HepG2 (cell line): ENCODE results near the gene EFNA3. TPM values are rescaled to one million over a fixed set of nuclear protein-coding genes. Genes with fewer than 3 reads are reported as not detected.

Experiments used
- HNRNPL ChIP-seq: fragments of 200-400 bp; formaldehyde crosslinking; IDR thresholded peaks from 2 replicates; pipeline ENCODE4 v1.6.1; 2017; ENCODE audit warnings: mild to moderate bottlenecking, low read depth, low read length
- KDM5B ChIP-seq: sonication (generic); formaldehyde crosslinking; IDR thresholded peaks from 2 replicates; pipeline ENCODE4 v1.4.0; 2020; ENCODE audit warnings: missing genetic modification reagents, mild to moderate bottlenecking, borderline replicate concordance
- NFATC3 ChIP-seq: sonication (generic); formaldehyde crosslinking; IDR thresholded peaks from 2 replicates; pipeline ENCODE4 v1.5.1; 2020; ENCODE audit warnings: mild to moderate bottlenecking, missing genetic modification reagents
- NONO ChIP-seq, 2 experiments: fragments of 450-650 bp in 1 of 2; sonication (generic) in 1 of 2; formaldehyde crosslinking in 1 of 2; IDR thresholded peaks in 1 of 2; conservative IDR thresholded peaks in 1 of 2; 2 replicates each; pipeline versions ENCODE4 v1.6.1 to v1.8.0; 2017 to 2022; ENCODE audit warnings: mild to moderate bottlenecking in 1 of 2, missing genetic modification reagents in 1 of 2, moderate library complexity in 1 of 2
- RFX3 ChIP-seq: IDR thresholded peaks from 2 replicates; pipeline ENCODE4 v1.6.1; 2016; ENCODE audit warnings: missing biosample characterization, missing genetic modification reagents
- SP140L ChIP-seq: sonication (generic); formaldehyde crosslinking; IDR thresholded peaks from 2 replicates; pipeline ENCODE4 v1.4.0; 2020; ENCODE audit warnings: missing genetic modification reagents, borderline replicate concordance
- ZFP1 ChIP-seq: IDR thresholded peaks from 2 replicates; pipeline ENCODE4 v1.6.1; 2016
- ZNF451 ChIP-seq: sonication (generic); formaldehyde crosslinking; IDR thresholded peaks from 2 replicates; pipeline ENCODE4 v1.5.0; 2020; ENCODE audit warnings: mild to moderate bottlenecking, missing genetic modification reagents
- ZNF468 ChIP-seq: sonication (generic); formaldehyde crosslinking; IDR thresholded peaks from 2 replicates; pipeline ENCODE4 v1.8.0; 2022; ENCODE audit warnings: mild to moderate bottlenecking, moderate library complexity, missing genetic modification reagents
- ZNF75D ChIP-seq: sonication (generic); formaldehyde crosslinking; IDR thresholded peaks from 2 replicates; pipeline ENCODE4 v1.8.1; 2023; ENCODE audit warnings: missing genetic modification reagents, mild to moderate bottlenecking, borderline replicate concordance
- polyA plus RNA-seq, 8 experiments: library from polyadenylated mRNA; depleted of rRNA in 3 of 8; stranded (reverse) in 7 of 8; unstranded in 1 of 8; fragments of >200 nt; fragmentation: Illumina TruSeq in 4 of 8; extraction: Trizol in 4 of 8; gene quantifications; 2 replicates each; pipeline versions ENCODE4 v1.2.1 to v1.2.3, GENCODE V29; 2011 to 2016; ENCODE audit warnings: low read depth in 4 of 8, missing spikeins in 1 of 8, mixed read lengths in 1 of 8; ENCODE audit not compliant: insufficient read depth in 1 of 8
- total RNA-seq, 5 experiments: library from RNA; depleted of rRNA; stranded (reverse); fragments of >200 nt; fragmentation: Illumina TruSeq; extraction: Trizol; gene quantifications; 2 replicates each; pipeline ENCODE4 v1.2.3, GENCODE V29; 2016; ENCODE audit warnings: low read depth in 1 of 5
- TF ChIP-seq, protein P1 (sequence below): sonication (generic); formaldehyde crosslinking; IDR thresholded peaks from 2 replicates; pipeline ENCODE4 v1.4.0; 2020; ENCODE audit warnings: missing genetic modification reagents
- TF ChIP-seq, protein P2 (sequence below), 2 experiments: fragments of 450-650 bp in 1 of 2; sonication (generic) in 1 of 2; formaldehyde crosslinking; IDR thresholded peaks; 2 replicates each; pipeline versions ENCODE4 v1.5.0 to v1.8.0; 2020 to 2022; ENCODE audit warnings: mild to moderate bottlenecking in 1 of 2, missing genetic modification reagents in 1 of 2
- TF ChIP-seq, protein P3 (sequence below): sonication (generic); formaldehyde crosslinking; IDR thresholded peaks from 2 replicates; pipeline ENCODE4 v1.9.0; 2021; ENCODE audit warnings: missing genetic modification reagents, mild to moderate bottlenecking, borderline replicate concordance
- TF ChIP-seq, protein P4 (sequence below): sonication (generic); formaldehyde crosslinking; IDR thresholded peaks from 2 replicates; pipeline ENCODE4 v1.4.0; 2020; ENCODE audit warnings: mild to moderate bottlenecking, missing genetic modification reagents
- TF ChIP-seq, protein P5 (sequence below): sonication (generic); formaldehyde crosslinking; IDR thresholded peaks from 2 replicates; pipeline ENCODE4 v1.5.0; 2020; ENCODE audit warnings: missing genetic modification reagents, mild to moderate bottlenecking, borderline replicate concordance
- TF ChIP-seq, protein P6 (sequence below): sonication (generic); formaldehyde crosslinking; IDR thresholded peaks from 2 replicates; pipeline ENCODE4 v1.5.1; 2020; ENCODE audit warnings: mild to moderate bottlenecking, missing genetic modification reagents

The EFNA3 gene
- total and polyA plus RNA-seq, 2 of the 13 experiments (the other 11 are each of a cell fraction or from before 2014, with no cell fraction given): 1.0 to 5.7 TPM

DNA sequence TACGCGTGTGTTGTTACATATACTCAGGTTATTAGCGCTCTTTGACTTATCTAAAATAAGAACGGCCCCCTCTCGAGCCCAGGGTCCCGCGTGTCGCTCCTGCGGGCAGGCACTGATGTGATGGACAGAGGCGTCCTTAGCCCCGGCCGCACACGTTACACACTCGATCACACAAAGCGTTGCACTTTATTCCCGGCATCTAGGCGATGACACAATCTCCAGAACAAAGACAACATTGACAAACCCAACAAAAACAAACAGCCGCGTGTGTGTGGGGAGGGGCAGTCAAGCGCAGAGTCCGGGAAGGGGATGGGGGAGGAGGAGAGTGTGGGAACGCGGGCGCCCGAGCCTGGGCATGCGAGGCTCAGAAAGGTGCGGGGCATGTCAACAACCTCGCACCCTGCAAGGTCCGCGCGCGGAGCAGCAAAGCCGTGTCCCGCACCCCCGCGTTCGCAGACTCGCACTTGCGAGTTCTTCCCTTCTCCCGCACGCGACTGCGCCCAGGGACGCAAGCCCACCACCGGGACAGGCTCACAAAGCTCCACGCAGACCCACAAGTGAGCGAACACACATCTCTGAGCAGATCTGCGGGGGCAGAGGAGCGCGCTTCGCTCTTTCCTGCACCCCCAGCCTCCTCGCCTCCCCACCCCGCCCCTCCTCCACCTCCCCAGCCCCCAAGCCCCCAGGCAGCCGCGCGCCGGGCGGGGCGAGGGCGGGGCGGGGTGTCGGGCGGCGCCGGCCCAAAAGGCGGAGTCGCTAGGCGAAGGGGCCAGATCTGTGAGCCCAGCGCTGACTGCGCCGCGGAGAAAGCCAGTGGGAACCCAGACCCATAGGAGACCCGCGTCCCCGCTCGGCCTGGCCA lies 48.7 kb downstream of the EFNA3 start, which contains the start of gene EFNA1 (continued):
- TF ChIP-seq ZNF468 (CRISPR knock-in tag) (no peak), ZNF451 (peak; percentile 38; the same call in 1 of the 2 replicates), RFX3 (CRISPR knock-in tag) (0 out of 2 replicates have a peak, but pooled peaks have one; percentile 25), KDM5B (CRISPR knock-in tag) (peak; percentile 69), HNRNPL (peak; percentile 88), ZFP1 (CRISPR knock-in tag) (peak; percentile 87; the same call in 1 of the 2 replicates), NONO (IDR thresholded peaks at IDR 0.05) (no peak), NONO (CRISPR knock-in tag; conservative IDR thresholded peaks at IDR 0.05) (peak; percentile 96), ZNF75D (CRISPR knock-in tag) (no peak), NFATC3 (CRISPR knock-in tag) (peak; percentile 29; the same call in 1 of the 2 replicates), SP140L (0 out of 2 replicates have a peak, but pooled peaks have one; percentile 33)
- TF ChIP-seq, protein P1, sequence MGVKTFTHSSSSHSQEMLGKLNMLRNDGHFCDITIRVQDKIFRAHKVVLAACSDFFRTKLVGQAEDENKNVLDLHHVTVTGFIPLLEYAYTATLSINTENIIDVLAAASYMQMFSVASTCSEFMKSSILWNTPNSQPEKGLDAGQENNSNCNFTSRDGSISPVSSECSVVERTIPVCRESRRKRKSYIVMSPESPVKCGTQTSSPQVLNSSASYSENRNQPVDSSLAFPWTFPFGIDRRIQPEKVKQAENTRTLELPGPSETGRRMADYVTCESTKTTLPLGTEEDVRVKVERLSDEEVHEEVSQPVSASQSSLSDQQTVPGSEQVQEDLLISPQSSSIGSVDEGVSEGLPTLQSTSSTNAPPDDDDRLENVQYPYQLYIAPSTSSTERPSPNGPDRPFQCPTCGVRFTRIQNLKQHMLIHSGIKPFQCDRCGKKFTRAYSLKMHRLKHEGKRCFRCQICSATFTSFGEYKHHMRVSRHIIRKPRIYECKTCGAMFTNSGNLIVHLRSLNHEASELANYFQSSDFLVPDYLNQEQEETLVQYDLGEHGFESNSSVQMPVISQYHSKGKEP (CRISPR knock-in tag): no peak; the same call in none of the 2 replicates
- TF ChIP-seq, protein P2, sequence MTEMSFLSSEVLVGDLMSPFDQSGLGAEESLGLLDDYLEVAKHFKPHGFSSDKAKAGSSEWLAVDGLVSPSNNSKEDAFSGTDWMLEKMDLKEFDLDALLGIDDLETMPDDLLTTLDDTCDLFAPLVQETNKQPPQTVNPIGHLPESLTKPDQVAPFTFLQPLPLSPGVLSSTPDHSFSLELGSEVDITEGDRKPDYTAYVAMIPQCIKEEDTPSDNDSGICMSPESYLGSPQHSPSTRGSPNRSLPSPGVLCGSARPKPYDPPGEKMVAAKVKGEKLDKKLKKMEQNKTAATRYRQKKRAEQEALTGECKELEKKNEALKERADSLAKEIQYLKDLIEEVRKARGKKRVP (CRISPR knock-in tag; IDR thresholded peaks at IDR 0.05): peak in 1 of 2 experiments; percentile 89; a peak in 2 of 4 replicates
- TF ChIP-seq, protein P3, sequence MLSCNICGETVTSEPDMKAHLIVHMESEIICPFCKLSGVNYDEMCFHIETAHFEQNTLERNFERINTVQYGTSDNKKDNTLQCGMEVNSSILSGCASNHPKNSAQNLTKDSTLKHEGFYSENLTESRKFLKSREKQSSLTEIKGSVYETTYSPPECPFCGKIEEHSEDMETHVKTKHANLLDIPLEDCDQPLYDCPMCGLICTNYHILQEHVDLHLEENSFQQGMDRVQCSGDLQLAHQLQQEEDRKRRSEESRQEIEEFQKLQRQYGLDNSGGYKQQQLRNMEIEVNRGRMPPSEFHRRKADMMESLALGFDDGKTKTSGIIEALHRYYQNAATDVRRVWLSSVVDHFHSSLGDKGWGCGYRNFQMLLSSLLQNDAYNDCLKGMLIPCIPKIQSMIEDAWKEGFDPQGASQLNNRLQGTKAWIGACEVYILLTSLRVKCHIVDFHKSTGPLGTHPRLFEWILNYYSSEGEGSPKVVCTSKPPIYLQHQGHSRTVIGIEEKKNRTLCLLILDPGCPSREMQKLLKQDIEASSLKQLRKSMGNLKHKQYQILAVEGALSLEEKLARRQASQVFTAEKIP (CRISPR knock-in tag): no peak
- TF ChIP-seq, protein P4, sequence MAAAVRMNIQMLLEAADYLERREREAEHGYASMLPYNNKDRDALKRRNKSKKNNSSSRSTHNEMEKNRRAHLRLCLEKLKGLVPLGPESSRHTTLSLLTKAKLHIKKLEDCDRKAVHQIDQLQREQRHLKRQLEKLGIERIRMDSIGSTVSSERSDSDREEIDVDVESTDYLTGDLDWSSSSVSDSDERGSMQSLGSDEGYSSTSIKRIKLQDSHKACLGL: peak; percentile 55
- TF ChIP-seq, protein P5, sequence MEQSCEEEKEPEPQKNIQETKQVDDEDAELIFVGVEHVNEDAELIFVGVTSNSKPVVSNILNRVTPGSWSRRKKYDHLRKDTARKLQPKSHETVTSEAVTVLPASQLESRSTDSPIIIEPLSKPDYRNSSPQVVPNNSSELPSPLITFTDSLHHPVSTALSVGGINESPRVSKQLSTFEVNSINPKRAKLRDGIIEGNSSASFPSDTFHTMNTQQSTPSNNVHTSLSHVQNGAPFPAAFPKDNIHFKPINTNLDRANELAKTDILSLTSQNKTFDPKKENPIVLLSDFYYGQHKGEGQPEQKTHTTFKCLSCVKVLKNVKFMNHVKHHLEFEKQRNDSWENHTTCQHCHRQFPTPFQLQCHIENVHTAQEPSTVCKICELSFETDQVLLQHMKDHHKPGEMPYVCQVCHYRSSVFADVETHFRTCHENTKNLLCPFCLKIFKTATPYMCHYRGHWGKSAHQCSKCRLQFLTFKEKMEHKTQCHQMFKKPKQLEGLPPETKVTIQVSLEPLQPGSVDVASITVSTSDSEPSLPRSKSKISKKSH (CRISPR knock-in tag): no peak; the same call in 1 of the 2 replicates
- TF ChIP-seq, protein P6, sequence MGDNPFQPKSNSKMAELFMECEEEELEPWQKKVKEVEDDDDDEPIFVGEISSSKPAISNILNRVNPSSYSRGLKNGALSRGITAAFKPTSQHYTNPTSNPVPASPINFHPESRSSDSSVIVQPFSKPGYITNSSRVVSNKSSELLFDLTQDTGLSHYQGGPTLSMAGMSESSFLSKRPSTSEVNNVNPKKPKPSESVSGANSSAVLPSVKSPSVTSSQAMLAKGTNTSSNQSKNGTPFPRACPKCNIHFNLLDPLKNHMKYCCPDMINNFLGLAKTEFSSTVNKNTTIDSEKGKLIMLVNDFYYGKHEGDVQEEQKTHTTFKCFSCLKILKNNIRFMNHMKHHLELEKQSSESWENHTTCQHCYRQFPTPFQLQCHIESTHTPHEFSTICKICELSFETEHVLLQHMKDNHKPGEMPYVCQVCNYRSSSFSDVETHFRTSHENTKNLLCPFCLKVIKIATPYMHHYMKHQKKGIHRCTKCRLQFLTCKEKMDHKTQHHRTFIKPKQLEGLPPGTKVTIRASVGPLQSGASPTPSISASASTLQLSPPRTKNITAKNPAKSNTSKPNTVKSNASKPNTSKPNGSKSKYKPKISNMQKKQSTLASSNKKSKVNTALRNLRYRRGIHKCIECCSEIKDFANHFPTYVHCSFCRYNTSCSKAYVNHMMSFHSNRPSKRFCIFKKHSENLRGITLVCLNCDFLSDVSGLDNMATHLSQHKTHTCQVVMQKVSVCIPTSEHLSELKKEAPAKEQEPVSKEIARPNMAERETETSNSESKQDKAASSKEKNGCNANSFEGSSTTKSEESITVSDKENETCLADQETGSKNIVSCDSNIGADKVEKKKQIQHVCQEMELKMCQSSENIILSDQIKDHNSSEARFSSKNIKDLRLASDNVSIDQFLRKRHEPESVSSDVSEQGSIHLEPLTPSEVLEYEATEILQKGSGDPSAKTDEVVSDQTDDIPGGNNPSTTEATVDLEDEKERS (CRISPR knock-in tag): no peak
